A673 (cell line): ENCODE measurements around the gene CPSF4.

Experiments
- CTCF ChIP-seq: fragments of 300-800, 200-600 bp; sonication (generic); conservative IDR thresholded peaks from 2 replicates; pipeline ENCODE4 v1.5.1; 2017; ENCODE audit warnings: low read depth, mild to moderate bottlenecking, antibody characterized with exemption, low read length, moderate library complexity, mixed read lengths
- EZH2 ChIP-seq: fragments of 200-600 bp; sonication (generic); IDR thresholded peaks from 2 replicates; pipeline ENCODE4 v1.6.1; 2017; ENCODE audit warnings: borderline replicate concordance, low read depth, mild to moderate bottlenecking, mixed read lengths, antibody characterized with exemption, low read length; ENCODE audit not compliant: poor library complexity, severe bottlenecking

DNA sequence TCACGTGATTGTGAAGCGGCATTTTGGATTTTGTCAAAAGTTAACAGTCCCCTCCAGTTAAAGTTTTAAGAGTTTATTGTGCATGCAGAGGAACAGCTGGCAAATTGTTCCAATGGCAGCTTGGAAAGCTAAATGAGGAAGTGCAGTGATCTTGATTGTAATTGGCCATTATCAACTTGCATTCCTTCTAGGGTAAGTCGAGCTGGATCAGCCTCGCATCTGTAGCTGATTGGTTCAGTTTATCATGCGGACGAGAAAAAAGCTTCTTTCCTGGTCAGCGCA, 34.5 kb downstream of the CPSF4 start:
- TF ChIP-seq CTCF (no peak), EZH2 (no peak)
